ENCODE measurements around the gene PCNX2. TPM values are rescaled to one million over a fixed set of nuclear protein-coding genes. Genes with fewer than 3 reads are reported as not detected.

Gene PCNX2
- total RNA-seq, 2 experiments from 2014 or later = 46.4 to 49.4 TPM

GRCh38 chr1:233245191-233245765 lies 50.2 kb downstream of the PCNX2 start:
- CTCF ChIA-PET = no interaction called here
- no peak overlapping the region for H3K27ac Mint-ChIP-seq
- no peaks in the 10 kb centered on the region for H3K9me3 Mint-ChIP-seq

GRCh38 chr1:233244183-233244582 lies 51.3 kb downstream of the PCNX2 start:
- H3K4me1 ChIP-seq (ENCODE audit: insufficient read depth, low read length) = no peaks in the 10 kb centered on the region
- no peak overlapping the region for H3K27ac ChIP-seq (ENCODE audit: low read depth in 1 of 2, low read length in 2 of 2)
- H3K4me1 Mint-ChIP-seq (ENCODE audit: low read depth) = no peaks in the 10 kb centered on the region
- no peak overlapping the region for H3K4me3 ChIP-seq (ENCODE audit: low read length)
- H3K9me3 ChIP-seq (ENCODE audit: control insufficient read depth in 1 of 2, insufficient read depth in 1 of 2, low read length in 2 of 2) = no peaks in the 10 kb centered on the region
- H3K36me3 ChIP-seq (ENCODE audit: insufficient read depth, low read length) = peaks cover 15% of the 10 kb centered on the region
- ChIA-PET CTCF (no interaction called here), POLR2A (no interaction called here)
- H3K27me3 ChIP-seq (ENCODE audit: control insufficient read depth in 1 of 2, insufficient read depth in 2 of 2, low read length in 2 of 2) = no peaks in the 10 kb centered on the region
- intact Hi-C loops (cut with DNase I, micrococcal nuclease) = loop anchor here in 1 of 2 experiments (5.0 kb wide), 2 partner anchors 1377 to 1487 kb away; no protein-coding TSS in a partner anchor
- H3K27me3 Mint-ChIP-seq = no peaks in the 10 kb centered on the region
- ATAC-seq (ENCODE audit: poor library complexity) (no peak), DNase-seq (no peak)
- no peak for TF ChIP-seq CTCF (IDR thresholded peaks at IDR 0.05)
- no peaks in the 10 kb centered on the region for H3K9me3 Mint-ChIP-seq
- no peak overlapping the region for H3K27ac Mint-ChIP-seq
- no peak overlapping the region for H3K4me3 Mint-ChIP-seq
- peaks cover 22% of the 10 kb centered on the region for H3K36me3 Mint-ChIP-seq (ENCODE audit: low read depth)

More at GRCh38 chr1:233245191-233245765, 50.2 kb downstream of the PCNX2 start:
- Histone ChIP-seq H3K9me3 (ENCODE audit: control insufficient read depth in 1 of 2, insufficient read depth in 1 of 2, low read length in 2 of 2) (no peaks in the 10 kb centered on the region), H3K36me3 (ENCODE audit: insufficient read depth, low read length) (peaks cover 21% of the 10 kb centered on the region), H3K27ac (ENCODE audit: low read depth in 1 of 2, low read length in 2 of 2) (no peak overlapping the region), H3K27me3 (ENCODE audit: control insufficient read depth in 1 of 2, insufficient read depth in 2 of 2, low read length in 2 of 2) (no peaks in the 10 kb centered on the region), H3K4me1 (ENCODE audit: insufficient read depth, low read length) (no peaks in the 10 kb centered on the region), H3K4me3 (ENCODE audit: low read length) (no peak overlapping the region)
- no peaks in the 10 kb centered on the region for H3K4me1 Mint-ChIP-seq (ENCODE audit: low read depth)
- intact Hi-C loops (cut with DNase I, micrococcal nuclease) = no loop called here
- H3K27me3 Mint-ChIP-seq = no peaks in the 10 kb centered on the region
- no peak for TF ChIP-seq CTCF (IDR thresholded peaks at IDR 0.05)
- ATAC-seq (ENCODE audit: poor library complexity) = no peak
- H3K36me3 Mint-ChIP-seq (ENCODE audit: low read depth) = peaks cover 32% of the 10 kb centered on the region
- POLR2A ChIA-PET = no interaction called here
- no peak overlapping the region for H3K4me3 Mint-ChIP-seq
- no peak for DNase-seq

- Histone ChIP-seq H3K36me3 (ENCODE audit: insufficient read depth, low read length) (peaks cover 4% of the 10 kb centered on the region), H3K9me3 (ENCODE audit: control insufficient read depth in 1 of 2, insufficient read depth in 1 of 2, low read length in 2 of 2) (no peaks in the 10 kb centered on the region), H3K27me3 (ENCODE audit: control insufficient read depth in 1 of 2, insufficient read depth in 2 of 2, low read length in 2 of 2) (no peaks in the 10 kb centered on the region), H3K4me1 (ENCODE audit: insufficient read depth, low read length) (no peaks in the 10 kb centered on the region), H3K27ac (ENCODE audit: low read depth in 1 of 2, low read length in 2 of 2) (no peak overlapping the region), H3K4me3 (ENCODE audit: low read length) (no peak overlapping the region)
- TF ChIP-seq CTCF (IDR thresholded peaks at IDR 0.05) = no peak
- Mint-ChIP-seq H3K27me3 (no peaks in the 10 kb centered on the region), H3K27ac (no peak overlapping the region), H3K9me3 (no peaks in the 10 kb centered on the region), H3K4me1 (ENCODE audit: low read depth) (no peaks in the 10 kb centered on the region), H3K4me3 (no peak overlapping the region), H3K36me3 (ENCODE audit: low read depth) (peaks cover 18% of the 10 kb centered on the region)
- CTCF ChIA-PET = no interaction called here
- no peak for ATAC-seq (ENCODE audit: poor library complexity)
- POLR2A ChIA-PET = no interaction called here
- DNase-seq = no peak
- intact Hi-C loops (cut with DNase I, micrococcal nuclease) = loop anchor here in 1 of 2 experiments (5.0 kb wide), 2 partner anchors 1376 to 1486 kb away; no protein-coding TSS in a partner anchor
Observed at GRCh38 chr1:233242827-233243483, 52.6 kb downstream of the PCNX2 start.
